Type B pancreatic cell (in vitro differentiated cells): Measurements from ENCODE around the gene LRRC73. TPM values are rescaled to one million over a fixed set of nuclear protein-coding genes. Genes with fewer than 3 reads are reported as not detected.
A peak's percentile ranks its signal among the peaks of the same experiment; 100 is the strongest.

Experiments used
- DNase-seq: peaks from one replicate; pipeline ENCODE4 v3.0.0; 2021; ENCODE audit warnings: mixed read lengths; ENCODE audit not compliant: unreplicated experiment; ENCODE audit errors: extremely low spot score
- H3K27ac Mint-ChIP-seq: 2 replicates; pipeline ENCODE4 v1.8.0; 2021; ENCODE audit warnings: mild to moderate bottlenecking, mixed read lengths
- H3K27me3 Mint-ChIP-seq: 2 replicates; pipeline ENCODE4 v1.8.0; 2021; ENCODE audit warnings: mixed read lengths
- H3K36me3 Mint-ChIP-seq: 2 replicates; pipeline ENCODE4 v1.8.0; 2021; ENCODE audit warnings: mixed read lengths
- H3K4me1 Mint-ChIP-seq: one replicate; pipeline ENCODE4 v1.8.0; 2021; ENCODE audit warnings: mixed read lengths; ENCODE audit not compliant: unreplicated experiment
- H3K4me3 Mint-ChIP-seq: 2 replicates; pipeline ENCODE4 v1.8.0; 2021; ENCODE audit warnings: mild to moderate bottlenecking, mixed read lengths
- H3K9me3 Mint-ChIP-seq: 2 replicates; pipeline ENCODE4 v1.8.0; 2021; ENCODE audit warnings: mixed read lengths
- CTCF ChIP-seq: fragments of 200-600 bp; sonication (generic); conservative IDR thresholded peaks from 2 replicates; pipeline ENCODE4 v1.5.0; 2021; ENCODE audit warnings: antibody characterized with exemption, mild to moderate bottlenecking
- total RNA-seq: library from RNA; stranded (reverse); gene quantifications from 2 replicates; pipeline ENCODE4 v1.2.1, GENCODE V29; 2021; ENCODE audit warnings: low replicate concordance

Gene LRRC73
- total RNA-seq, 1 donor from 2014 or later, result 2.9 TPM

GRCh38 chr6:43516697-43517504, 6.8 kb upstream of the LRRC73 start, which contains the start of the genes POLR1C and YIPF3:
Gene POLR1C, plus strand, starts transcription at chr6:43517089. Its CDS starts 21 bp downstream, at chr6:43517110.
Gene YIPF3, minus strand, starts transcription at chr6:43516926. Its CDS starts 119 bp downstream, at chr6:43516807.
- Mint-ChIP-seq H3K36me3 (peaks cover 28% of the 10 kb centered on the region), H3K4me3 (no peak within 1 kb of the TSS), H3K27me3 (no peaks in the 10 kb centered on the region), H3K9me3 (no peaks in the 10 kb centered on the region), H3K4me1 (peaks cover 7% of the 10 kb centered on the region), H3K27ac (no peak within 1 kb of the TSS)
- no peak for TF ChIP-seq CTCF
- peak; percentile 96 for DNase-seq

GRCh38 chr6:43516367-43516696, 6.2 kb upstream of the LRRC73 start:
- no peak overlapping the region for H3K27ac Mint-ChIP-seq

GRCh38 chr6:43515808-43516207, 5.7 kb upstream of the LRRC73 start:
- DNase-seq, result no peak
- no peak for TF ChIP-seq CTCF
- no peaks in the 10 kb centered on the region for H3K27me3 Mint-ChIP-seq
- H3K9me3 Mint-ChIP-seq, result no peaks in the 10 kb centered on the region
- H3K36me3 Mint-ChIP-seq, result peaks cover 29% of the 10 kb centered on the region
- no peak overlapping the region for H3K27ac Mint-ChIP-seq
- H3K4me1 Mint-ChIP-seq, result peaks cover 7% of the 10 kb centered on the region
- H3K4me3 Mint-ChIP-seq, result no peak overlapping the region

More at GRCh38 chr6:43516367-43516696, 6.2 kb upstream of the LRRC73 start:
- DNase-seq, result no peak
- Mint-ChIP-seq H3K27me3 (no peaks in the 10 kb centered on the region), H3K36me3 (peaks cover 33% of the 10 kb centered on the region), H3K4me1 (peaks cover 7% of the 10 kb centered on the region), H3K4me3 (no peak overlapping the region), H3K9me3 (no peaks in the 10 kb centered on the region)
- no peak for TF ChIP-seq CTCF

GRCh38 chr6:43511824-43512415, 1.8 kb upstream of the LRRC73 start:
- DNase-seq, result no peak
- Mint-ChIP-seq H3K36me3 (peaks cover 27% of the 10 kb centered on the region), H3K9me3 (no peaks in the 10 kb centered on the region), H3K27ac (peak overlapping the region; percentile 43), H3K4me1 (peaks cover 16% of the 10 kb centered on the region), H3K4me3 (peak overlapping the region; percentile 37), H3K27me3 (peaks cover 19% of the 10 kb centered on the region)
- TF ChIP-seq CTCF, result no peak

GRCh38 chr6:43510827-43511163, 649 bp upstream of the LRRC73 start:
- Mint-ChIP-seq H3K4me1 (peaks cover 11% of the 10 kb centered on the region), H3K4me3 (peak overlapping the region; percentile 85), H3K27me3 (peaks cover 19% of the 10 kb centered on the region), H3K9me3 (no peaks in the 10 kb centered on the region), H3K27ac (no peak overlapping the region), H3K36me3 (peaks cover 21% of the 10 kb centered on the region)
- TF ChIP-seq CTCF, result no peak
- no peak for DNase-seq
